Colon (tissue), 2 donors: ENCODE results near the gene PRKAG1.

Experiments used
- FAIRE-seq: peaks from 2 replicates; lab custom pipeline; 2012; peaks lifted over from hg19 to GRCh38; lab: Jason Lieb, UNC
- donor health status: control.
- donor health status: control.

The PRKAG1 gene

GRCh38 chr12:48966177-48966895 lies 52.2 kb downstream of the PRKAG1 start:
- no peak for FAIRE-seq

- no peak for FAIRE-seq
These were observed 53.2 kb downstream of the PRKAG1 start for GRCh38 chr12:48965298-48965838.

- FAIRE-seq: no peak
These were observed 56.8 kb downstream of the PRKAG1 start for GRCh38 chr12:48961801-48962200.

- no peak for FAIRE-seq
These were observed 57.2 kb downstream of the PRKAG1 start for GRCh38 chr12:48961331-48961730.

GRCh38 chr12:48960834-48961233 lies 57.7 kb downstream of the PRKAG1 start:
- no peak for FAIRE-seq

GRCh38 chr12:48958049-48958388 lies 60.6 kb downstream of the PRKAG1 start:
- FAIRE-seq: no peak

GRCh38 chr12:48957141-48958048 lies 61.2 kb downstream of the PRKAG1 start, which contains the start of gene ARF3:
ARF3 (minus strand) TSS chr12:48957487; CDS start chr12:48941095, 16,392 bp downstream.
- FAIRE-seq: no peak

GRCh38 chr12:48956279-48957140 lies 62.1 kb downstream of the PRKAG1 start:
- no peak for FAIRE-seq

GRCh38 chr12:48954841-48955501 lies 63.6 kb downstream of the PRKAG1 start:
- FAIRE-seq: no peak

- FAIRE-seq: no peak
These were observed 64.5 kb downstream of the PRKAG1 start for GRCh38 chr12:48954061-48954460.

GRCh38 chr12:48952691-48953090 lies 65.9 kb downstream of the PRKAG1 start:
- no peak for FAIRE-seq
